ENCODE results near the gene ST3GAL4.

Gene ST3GAL4

GRCh38 chr11:126410649-126411048, 55.2 kb downstream of the ST3GAL4 start:
- DNase-seq, result no peak

DNA sequence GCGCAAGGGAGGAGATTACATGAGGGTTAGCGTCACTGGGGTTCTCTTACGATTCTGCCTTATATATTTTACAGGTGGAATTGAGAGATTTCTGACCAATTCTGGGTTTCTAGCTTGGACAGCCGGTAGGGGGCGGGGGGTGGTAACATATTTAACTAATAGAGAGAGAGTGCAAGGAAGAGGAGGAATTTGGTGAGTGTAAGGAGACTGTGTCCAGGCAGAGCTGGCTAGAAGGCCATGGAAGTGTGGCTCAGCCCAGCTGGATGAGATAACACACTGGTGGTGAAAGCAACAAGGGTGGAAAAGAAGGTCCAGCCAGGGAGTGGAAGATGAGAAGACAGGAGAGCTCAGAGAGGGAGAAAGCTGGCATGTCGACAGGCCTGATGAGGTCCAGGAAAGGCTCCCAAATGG, 56.5 kb downstream of the ST3GAL4 start:
- no peak for DNase-seq

DNA sequence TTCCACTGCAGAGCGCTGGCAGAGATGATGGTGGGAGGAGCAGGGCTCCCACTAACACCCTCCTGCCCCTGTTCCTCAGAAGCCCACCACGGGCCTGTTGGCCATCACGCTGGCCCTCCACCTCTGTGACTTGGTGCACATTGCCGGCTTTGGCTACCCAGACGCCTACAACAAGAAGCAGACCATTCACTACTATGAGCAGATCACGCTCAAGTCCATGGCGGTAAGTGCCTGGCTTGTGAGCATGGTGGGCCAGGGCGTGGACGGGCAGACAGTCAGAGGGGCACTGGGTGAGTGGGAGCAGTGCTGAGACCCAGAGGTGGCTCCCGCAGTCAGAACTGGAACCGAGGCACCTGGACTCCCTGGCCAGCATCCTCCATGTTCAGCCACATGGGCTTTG, 57.9 kb downstream of the ST3GAL4 start:
- DNase-seq, result no peak

DNA sequence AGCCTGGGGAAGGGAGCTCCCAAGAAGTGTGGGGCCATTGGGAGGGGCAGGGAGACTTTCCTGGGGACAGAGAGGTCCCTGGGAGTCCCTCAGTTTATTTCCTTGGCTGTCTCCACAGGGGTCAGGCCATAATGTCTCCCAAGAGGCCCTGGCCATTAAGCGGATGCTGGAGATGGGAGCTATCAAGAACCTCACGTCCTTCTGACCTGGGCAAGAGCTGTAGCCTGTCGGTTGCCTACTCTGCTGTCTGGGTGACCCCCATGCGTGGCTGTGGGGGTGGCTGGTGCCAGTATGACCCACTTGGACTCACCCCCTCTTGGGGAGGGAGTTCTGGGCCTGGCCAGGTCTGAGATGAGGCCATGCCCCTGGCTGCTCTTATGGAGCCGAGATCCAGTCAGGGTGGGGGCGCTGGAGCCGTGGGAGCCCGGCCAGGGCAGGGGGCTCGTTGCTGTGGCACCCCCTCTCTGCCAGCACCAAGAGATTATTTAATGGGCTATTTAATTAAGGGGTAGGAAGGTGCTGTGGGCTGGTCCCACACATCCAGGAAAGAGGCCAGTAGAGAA, 58.4 kb downstream of the ST3GAL4 start:
- DNase-seq, result no peak

DNA sequence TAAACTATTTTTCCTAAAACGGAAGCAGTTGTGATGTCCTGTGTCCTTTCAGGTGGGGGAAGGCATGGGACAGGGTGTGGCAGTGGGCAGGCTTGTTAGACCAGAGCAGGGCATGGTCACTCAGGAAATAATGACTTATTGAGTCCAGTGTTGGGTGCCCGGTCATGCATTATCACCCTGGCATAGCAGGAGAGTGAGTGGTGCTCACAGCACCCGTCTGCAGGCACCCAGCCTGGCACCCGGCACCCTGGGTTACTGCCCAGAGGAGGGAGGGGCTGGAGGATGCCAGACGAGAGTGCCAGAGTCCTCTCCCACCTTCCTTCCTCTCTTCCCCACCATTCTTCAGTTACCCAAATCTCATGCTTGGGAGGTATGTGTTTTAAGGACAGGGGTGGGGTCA, 59.1 kb downstream of the ST3GAL4 start:
- no peak for DNase-seq

GRCh38 chr11:126415128-126415527, 59.6 kb downstream of the ST3GAL4 start:
- no peak for DNase-seq

DNA sequence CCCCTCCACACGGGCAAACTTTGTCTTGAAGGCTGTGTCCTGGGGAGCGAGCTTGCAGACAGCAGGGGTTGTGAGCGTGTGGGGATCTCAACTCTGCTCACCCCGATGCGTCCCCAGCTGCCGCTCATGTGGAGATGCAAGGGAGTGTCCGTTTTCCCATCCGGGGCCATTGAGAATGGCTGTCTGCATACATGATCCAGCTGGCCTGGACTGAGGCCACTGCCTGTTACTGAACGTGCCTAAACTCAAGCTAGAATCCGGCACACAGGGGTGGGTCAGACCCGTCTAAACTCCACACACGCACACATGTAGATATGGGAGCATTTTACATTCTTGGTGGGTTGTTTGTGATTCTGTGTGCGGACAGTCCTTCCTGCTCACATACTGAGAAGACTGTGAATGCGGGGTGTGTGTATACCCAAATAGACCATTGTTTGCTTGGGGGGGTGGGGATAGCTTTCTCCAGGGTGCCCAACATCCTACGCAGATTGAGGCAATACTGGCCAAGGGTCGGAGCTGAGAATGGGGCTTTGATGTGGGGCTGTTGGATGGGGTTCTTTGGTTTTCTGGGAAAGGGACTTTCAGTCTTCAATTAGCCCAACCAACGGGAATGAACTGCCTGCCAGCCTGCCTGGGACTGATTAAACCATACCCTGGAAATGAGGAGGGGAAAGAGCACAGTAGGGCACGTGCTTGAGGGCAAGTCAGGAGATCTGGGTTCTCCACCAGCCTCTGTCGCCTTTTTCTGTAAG, 60.4 kb downstream of the ST3GAL4 start:
- DNase-seq, result no peak

GRCh38 chr11:126416542-126417090, 61.1 kb downstream of the ST3GAL4 start:
- DNase-seq, result peak; percentile 73

DNA sequence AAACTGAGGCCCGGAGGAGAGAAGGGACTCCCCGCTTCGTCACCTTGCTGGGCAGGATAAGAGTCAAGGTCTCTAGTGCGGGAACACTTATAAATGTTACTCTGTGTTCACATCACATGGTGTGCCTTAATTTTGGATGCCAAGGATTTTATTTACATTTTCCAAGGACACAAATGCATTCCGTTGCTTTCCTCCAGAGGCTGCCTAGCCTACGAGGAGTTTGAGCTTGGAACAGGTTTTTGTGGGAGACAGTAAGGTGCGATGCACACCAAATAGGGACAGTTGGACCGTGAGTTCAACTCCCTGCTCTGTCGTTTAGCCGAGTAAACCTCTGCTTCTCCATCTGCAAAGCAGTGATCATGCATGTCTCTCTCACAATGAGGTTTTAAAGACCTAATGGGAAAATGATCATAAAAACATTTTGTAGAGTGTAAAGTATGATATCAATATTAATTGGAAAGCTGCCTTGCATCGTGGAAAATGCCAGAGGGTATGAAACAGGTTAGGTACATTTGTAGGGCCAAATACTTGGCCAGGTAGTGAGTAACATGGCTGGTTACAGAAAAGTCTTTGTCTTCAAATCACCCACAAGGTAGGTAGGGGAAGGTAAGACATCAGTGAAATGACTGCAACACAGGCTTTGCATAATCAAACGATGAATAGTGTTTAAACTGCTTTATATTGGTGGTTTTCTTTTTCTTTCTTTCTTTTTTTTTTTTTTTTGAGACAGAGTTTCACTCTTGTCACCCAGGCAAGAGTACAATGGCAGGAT, 61.8 kb downstream of the ST3GAL4 start:
- no peak for DNase-seq

- DNase-seq, result no peak
Measured at GRCh38 chr11:126418887-126419286, 63.4 kb downstream of the ST3GAL4 start.

DNA sequence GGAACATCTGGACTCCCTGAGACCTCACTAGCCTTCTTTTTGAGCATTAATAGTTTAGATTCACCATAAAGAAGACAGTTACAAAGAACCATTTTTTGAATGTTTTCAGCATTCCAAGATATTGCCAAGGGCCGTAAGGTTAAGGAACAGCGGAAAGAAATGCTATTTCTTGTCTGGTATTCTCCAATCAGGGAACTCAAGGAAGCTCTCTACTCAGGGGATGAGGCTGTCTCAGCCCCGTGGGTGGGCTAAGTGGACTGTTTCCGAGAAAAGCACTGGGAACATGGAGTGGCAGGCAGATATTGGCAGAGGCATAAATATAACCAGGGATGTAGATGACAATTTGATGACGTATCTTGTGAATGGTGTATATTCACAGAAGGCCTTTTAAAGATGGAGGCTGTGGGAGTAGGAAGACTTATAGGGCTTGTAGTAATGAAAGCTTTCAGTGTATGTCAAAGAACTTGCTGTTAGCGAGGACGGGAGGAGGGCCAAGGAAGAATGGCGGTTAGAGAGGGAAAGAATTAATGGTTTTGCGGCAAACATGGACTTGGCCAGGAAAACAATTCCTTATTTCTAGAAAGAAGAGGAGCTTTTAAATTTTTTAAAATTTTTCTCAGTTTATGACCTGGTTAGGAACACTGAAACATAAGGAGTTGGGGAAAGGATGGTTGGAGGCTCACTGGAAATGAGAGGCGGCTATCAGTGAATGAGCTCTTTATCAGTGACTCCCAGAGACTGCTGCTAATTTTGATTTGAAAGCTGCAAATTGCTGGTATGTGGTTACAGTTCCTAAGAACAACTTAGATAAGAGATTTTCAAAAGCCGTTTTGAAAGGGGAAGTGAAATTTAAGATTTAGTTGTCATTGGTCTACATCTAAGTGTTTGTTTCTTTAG, 64.6 kb downstream of the ST3GAL4 start:
- DNase-seq, result no peak

DNA sequence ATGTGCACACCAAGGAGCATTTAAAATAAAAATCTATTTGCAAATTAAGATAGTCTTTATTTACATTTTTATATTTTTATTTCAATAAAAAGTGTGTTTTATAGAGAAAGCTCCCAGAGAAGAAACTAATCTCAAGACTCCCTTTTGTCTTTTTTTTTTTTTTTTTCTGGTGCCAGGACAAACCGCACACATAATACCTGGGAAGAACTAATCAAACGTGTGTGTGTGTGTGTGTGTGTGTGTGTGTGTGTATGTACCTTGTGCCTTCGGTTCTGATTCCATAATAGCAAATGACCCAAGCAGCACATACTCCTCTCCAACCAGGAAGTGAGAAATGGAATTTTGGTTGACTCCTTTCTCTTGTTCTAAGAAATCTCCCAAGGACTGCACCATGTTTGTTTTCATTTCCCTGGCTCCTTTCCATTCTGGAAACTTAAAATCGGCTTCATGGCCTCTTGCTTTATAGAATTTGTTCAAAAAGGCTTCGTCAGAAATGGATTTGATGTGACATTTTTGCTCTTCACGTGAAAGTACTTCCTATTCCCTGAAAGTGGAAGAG, 65.3 kb downstream of the ST3GAL4 start:
- DNase-seq, result no peak

DNA sequence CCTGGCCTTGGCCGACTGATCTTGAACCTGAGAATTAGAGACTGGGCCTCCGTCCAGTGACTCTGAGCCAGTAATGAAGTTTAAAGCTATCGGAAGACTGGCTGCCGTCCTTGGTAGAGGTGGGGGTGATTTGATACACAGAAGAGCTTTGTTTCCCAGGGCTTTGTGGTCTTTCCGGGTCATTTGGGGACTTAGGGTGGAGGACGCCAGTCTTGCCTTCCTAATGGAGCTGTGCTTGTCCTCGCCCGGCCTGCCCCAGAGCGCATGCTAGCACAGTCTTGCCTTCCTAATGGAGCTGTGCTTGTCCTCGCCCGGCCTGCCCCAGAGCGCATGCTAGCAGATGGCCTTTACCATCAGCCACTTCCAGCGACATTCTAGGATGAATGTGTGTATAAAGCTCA, 65.8 kb downstream of the ST3GAL4 start:
- DNase-seq, result no peak

GRCh38 chr11:126422446-126422845, 67.0 kb downstream of the ST3GAL4 start:
- no peak for DNase-seq

GRCh38 chr11:126423154-126423553, 67.7 kb downstream of the ST3GAL4 start:
- no peak for DNase-seq

- DNase-seq, result no peak
Measured at GRCh38 chr11:126423743-126424142, 68.3 kb downstream of the ST3GAL4 start.

- no peak for DNase-seq
Measured at GRCh38 chr11:126424471-126425039, 69.1 kb downstream of the ST3GAL4 start.

GRCh38 chr11:126426106-126426505, 70.6 kb downstream of the ST3GAL4 start:
- no peak for DNase-seq

DNA sequence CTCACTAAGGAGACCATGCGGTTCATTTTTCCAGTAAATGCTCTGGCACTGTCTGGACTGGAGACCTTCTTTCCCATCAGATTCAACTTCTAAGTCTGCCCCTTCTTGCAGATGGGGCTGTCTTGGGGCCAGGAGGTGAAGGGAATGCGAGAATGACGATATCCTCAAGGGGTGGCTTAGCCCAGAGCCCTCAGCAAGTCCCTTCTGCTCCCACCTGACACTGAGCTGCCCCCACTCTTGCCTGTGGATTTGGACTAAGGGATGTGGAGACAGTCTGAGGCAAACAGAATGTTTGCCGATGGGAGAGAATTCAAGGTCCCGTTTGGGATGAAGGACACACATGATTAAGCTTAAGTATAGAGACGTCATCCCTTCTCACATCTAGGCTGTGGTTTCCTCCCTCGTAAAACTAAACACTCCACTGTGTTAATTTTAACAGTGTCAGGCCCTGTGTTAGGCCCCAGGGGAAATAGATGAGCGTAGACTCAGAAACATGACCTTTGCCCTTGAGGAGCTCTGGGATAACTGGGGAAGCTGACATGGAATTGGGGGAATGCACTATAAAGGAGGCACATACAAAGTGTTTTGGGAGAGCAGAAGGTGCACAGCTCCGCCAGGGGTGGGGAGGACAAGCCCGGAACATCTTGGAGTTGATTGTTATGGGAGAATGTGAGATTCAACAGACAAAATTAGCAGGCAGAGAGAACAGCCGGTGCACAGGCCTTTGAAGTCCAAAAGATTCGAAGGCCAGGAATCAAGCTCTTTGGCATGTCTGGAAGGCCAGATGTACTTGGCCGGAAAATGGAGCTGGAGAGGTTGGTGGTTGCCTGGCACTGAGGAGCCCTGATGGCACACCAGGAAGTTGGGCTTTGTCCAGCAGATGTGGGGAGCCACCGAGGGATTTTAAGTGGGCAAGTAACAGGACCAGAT, 71.6 kb downstream of the ST3GAL4 start:
- no peak for DNase-seq

DNA sequence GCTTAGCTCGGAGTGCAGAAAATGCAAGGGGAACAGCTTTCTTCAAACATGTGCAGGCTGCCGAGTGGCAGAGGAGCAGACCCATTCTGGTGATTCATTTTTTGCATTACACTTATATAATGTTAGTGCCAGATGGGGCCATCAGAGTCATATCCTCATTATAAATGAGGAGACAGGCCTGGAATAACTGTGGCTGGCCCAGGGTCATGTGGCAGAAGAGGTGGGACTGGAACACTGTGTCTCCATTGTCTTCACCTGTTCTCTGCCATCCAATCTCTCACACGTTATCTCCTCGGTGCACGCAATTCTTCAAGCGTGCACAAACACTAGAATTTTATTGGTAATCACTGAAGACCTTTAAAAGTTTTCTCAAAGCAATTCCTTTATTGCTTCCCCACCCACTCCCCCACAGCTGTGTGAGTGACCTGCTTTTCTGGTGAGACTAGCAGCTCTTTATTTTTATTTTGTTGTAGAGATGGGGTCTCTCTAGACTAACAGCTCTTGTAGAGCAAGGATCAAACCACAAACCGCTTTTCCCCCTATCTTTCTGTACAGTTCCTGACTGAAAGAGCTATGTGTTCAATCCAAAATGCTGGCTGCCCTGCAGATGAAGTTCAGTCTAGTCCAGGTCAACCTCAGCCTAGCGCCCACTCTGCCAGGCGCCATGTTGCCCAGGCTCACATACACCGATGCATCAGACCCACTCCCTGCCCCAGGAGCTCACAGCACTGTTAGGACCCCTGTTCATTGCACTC, 75.3 kb downstream of the ST3GAL4 start:
- no peak for DNase-seq

Data from CD4-positive, alpha-beta T cell treated with Interleukin-12 subunit alpha and Interleukin-12 subunit beta, for 1 hour (primary cell).